ENCODE data around the gene POLA1. TPM values are rescaled to one million over a fixed set of nuclear protein-coding genes. Genes with fewer than 3 reads are reported as not detected.

The POLA1 gene
- total and polyA plus RNA-seq, 4 donors = 8.8 to 30.8 (median 14.9) TPM

- Histone ChIP-seq H3K4me1 (ENCODE audit: control insufficient read depth, insufficient read depth, low read length) (no peaks in the 10 kb centered on the region), H3K36me3 (ENCODE audit: control insufficient read depth, insufficient read depth, low read length) (no peaks in the 10 kb centered on the region), H3K4me3 (ENCODE audit: low read depth, low read length) (no peak overlapping the region), H3K9me3 (ENCODE audit: control insufficient read depth, insufficient read depth, low read length) (peaks cover 3% of the 10 kb centered on the region), H3K27me3 (ENCODE audit: control insufficient read depth, insufficient read depth, low read length) (no peaks in the 10 kb centered on the region), H3K27ac (ENCODE audit: low read depth, low read length) (no peak overlapping the region)
- no peak for DNase-seq (ENCODE audit: low read depth in 4 of 6, low spot score in 6 of 6)
- WGBS (ENCODE audit: insufficient coverage) = 73% methylated on average over 5 of the region's 7 CpGs
These were observed 10.8 kb upstream of the POLA1 start for GRCh38 chrX:24682739-24683432.

GRCh38 chrX:24684048-24684447 is 9.7 kb upstream of the POLA1 start:
- Histone ChIP-seq H3K4me1 (ENCODE audit: control insufficient read depth, insufficient read depth, low read length) (no peaks in the 10 kb centered on the region), H3K9me3 (ENCODE audit: control insufficient read depth, insufficient read depth, low read length) (peaks cover 3% of the 10 kb centered on the region), H3K27ac (ENCODE audit: low read depth, low read length) (no peak overlapping the region), H3K4me3 (ENCODE audit: low read depth, low read length) (no peak overlapping the region), H3K36me3 (ENCODE audit: control insufficient read depth, insufficient read depth, low read length) (no peaks in the 10 kb centered on the region), H3K27me3 (ENCODE audit: control insufficient read depth, insufficient read depth, low read length) (no peaks in the 10 kb centered on the region)
- DNase-seq (ENCODE audit: low read depth in 4 of 6, low spot score in 6 of 6) = no peak
- no CpG with 5 or more reads among the region's 2 CpGs for WGBS (ENCODE audit: insufficient coverage)

GRCh38 chrX:24692305-24692704 is 1.4 kb upstream of the POLA1 start:
- 70% methylated on average over 2 of the region's 4 CpGs for WGBS (ENCODE audit: insufficient coverage)
- Histone ChIP-seq H3K27ac (ENCODE audit: low read depth, low read length) (no peak overlapping the region), H3K36me3 (ENCODE audit: control insufficient read depth, insufficient read depth, low read length) (no peaks in the 10 kb centered on the region), H3K27me3 (ENCODE audit: control insufficient read depth, insufficient read depth, low read length) (no peaks in the 10 kb centered on the region), H3K4me3 (ENCODE audit: low read depth, low read length) (no peak overlapping the region), H3K4me1 (ENCODE audit: control insufficient read depth, insufficient read depth, low read length) (no peaks in the 10 kb centered on the region), H3K9me3 (ENCODE audit: control insufficient read depth, insufficient read depth, low read length) (no peaks in the 10 kb centered on the region)
- DNase-seq (ENCODE audit: low read depth in 4 of 6, low spot score in 6 of 6) = no peak

GRCh38 chrX:24694825-24695224 is 1.1 kb downstream of the POLA1 start:
- Histone ChIP-seq H3K27me3 (ENCODE audit: control insufficient read depth, insufficient read depth, low read length) (no peaks in the 10 kb centered on the region), H3K36me3 (ENCODE audit: control insufficient read depth, insufficient read depth, low read length) (no peaks in the 10 kb centered on the region), H3K27ac (ENCODE audit: low read depth, low read length) (no peak overlapping the region), H3K4me1 (ENCODE audit: control insufficient read depth, insufficient read depth, low read length) (no peaks in the 10 kb centered on the region), H3K4me3 (ENCODE audit: low read depth, low read length) (no peak overlapping the region), H3K9me3 (ENCODE audit: control insufficient read depth, insufficient read depth, low read length) (no peaks in the 10 kb centered on the region)
- DNase-seq (ENCODE audit: low read depth in 4 of 6, low spot score in 6 of 6) = no peak
- WGBS (ENCODE audit: insufficient coverage) = 67% methylated on average over 1 of the region's 6 CpGs

- no peaks in the 10 kb centered on the region for H3K4me1 ChIP-seq (ENCODE audit: control insufficient read depth, insufficient read depth, low read length)
- no peaks in the 10 kb centered on the region for H3K9me3 ChIP-seq (ENCODE audit: control insufficient read depth, insufficient read depth, low read length)
- no peak overlapping the region for H3K27ac ChIP-seq (ENCODE audit: low read depth, low read length)
- DNase-seq (ENCODE audit: low read depth in 4 of 6, low spot score in 6 of 6) = no peak
- WGBS (ENCODE audit: insufficient coverage) = 75% methylated on average over 6 of the region's 6 CpGs
- no peak overlapping the region for H3K4me3 ChIP-seq (ENCODE audit: low read depth, low read length)
- no peaks in the 10 kb centered on the region for H3K27me3 ChIP-seq (ENCODE audit: control insufficient read depth, insufficient read depth, low read length)
- no peaks in the 10 kb centered on the region for H3K36me3 ChIP-seq (ENCODE audit: control insufficient read depth, insufficient read depth, low read length)
These were observed 2.6 kb downstream of the POLA1 start for GRCh38 chrX:24696294-24696693.

GRCh38 chrX:24702362-24703184 is 8.9 kb downstream of the POLA1 start:
- no peak overlapping the region for H3K27ac ChIP-seq (ENCODE audit: low read depth, low read length)
- H3K27me3 ChIP-seq (ENCODE audit: control insufficient read depth, insufficient read depth, low read length) = no peaks in the 10 kb centered on the region
- WGBS (ENCODE audit: insufficient coverage) = 96% methylated on average over 3 of the region's 3 CpGs
- no peak for DNase-seq (ENCODE audit: low read depth in 4 of 6, low spot score in 6 of 6)
- no peaks in the 10 kb centered on the region for H3K36me3 ChIP-seq (ENCODE audit: control insufficient read depth, insufficient read depth, low read length)
- H3K4me1 ChIP-seq (ENCODE audit: control insufficient read depth, insufficient read depth, low read length) = no peaks in the 10 kb centered on the region
- no peaks in the 10 kb centered on the region for H3K9me3 ChIP-seq (ENCODE audit: control insufficient read depth, insufficient read depth, low read length)
- no peak overlapping the region for H3K4me3 ChIP-seq (ENCODE audit: low read depth, low read length)

GRCh38 chrX:24703185-24703494 is 9.4 kb downstream of the POLA1 start:
- Histone ChIP-seq H3K27me3 (ENCODE audit: control insufficient read depth, insufficient read depth, low read length) (no peaks in the 10 kb centered on the region), H3K4me1 (ENCODE audit: control insufficient read depth, insufficient read depth, low read length) (no peaks in the 10 kb centered on the region), H3K9me3 (ENCODE audit: control insufficient read depth, insufficient read depth, low read length) (no peaks in the 10 kb centered on the region), H3K27ac (ENCODE audit: low read depth, low read length) (no peak overlapping the region), H3K36me3 (ENCODE audit: control insufficient read depth, insufficient read depth, low read length) (no peaks in the 10 kb centered on the region), H3K4me3 (ENCODE audit: low read depth, low read length) (no peak overlapping the region)
- DNase-seq (ENCODE audit: low read depth in 4 of 6, low spot score in 6 of 6) = no peak
- 74% methylated on average over 5 of the region's 5 CpGs for WGBS (ENCODE audit: insufficient coverage)

GRCh38 chrX:24718771-24719170 is 25.1 kb downstream of the POLA1 start:
- Histone ChIP-seq H3K4me1 (ENCODE audit: control insufficient read depth, insufficient read depth, low read length) (no peaks in the 10 kb centered on the region), H3K27me3 (ENCODE audit: control insufficient read depth, insufficient read depth, low read length) (no peaks in the 10 kb centered on the region), H3K9me3 (ENCODE audit: control insufficient read depth, insufficient read depth, low read length) (no peaks in the 10 kb centered on the region), H3K27ac (ENCODE audit: low read depth, low read length) (no peak overlapping the region), H3K36me3 (ENCODE audit: control insufficient read depth, insufficient read depth, low read length) (no peaks in the 10 kb centered on the region), H3K4me3 (ENCODE audit: low read depth, low read length) (no peak overlapping the region)
- WGBS (ENCODE audit: insufficient coverage) = no CpG with 5 or more reads among the region's 4 CpGs
- no peak for DNase-seq (ENCODE audit: low read depth in 4 of 6, low spot score in 6 of 6)

GRCh38 chrX:24720036-24720435 is 26.3 kb downstream of the POLA1 start:
- 20% methylated on average over 1 of the region's 3 CpGs for WGBS (ENCODE audit: insufficient coverage)
- Histone ChIP-seq H3K4me3 (ENCODE audit: low read depth, low read length) (no peak overlapping the region), H3K4me1 (ENCODE audit: control insufficient read depth, insufficient read depth, low read length) (no peaks in the 10 kb centered on the region), H3K9me3 (ENCODE audit: control insufficient read depth, insufficient read depth, low read length) (no peaks in the 10 kb centered on the region), H3K27ac (ENCODE audit: low read depth, low read length) (no peak overlapping the region), H3K36me3 (ENCODE audit: control insufficient read depth, insufficient read depth, low read length) (no peaks in the 10 kb centered on the region), H3K27me3 (ENCODE audit: control insufficient read depth, insufficient read depth, low read length) (no peaks in the 10 kb centered on the region)
- no peak for DNase-seq (ENCODE audit: low read depth in 4 of 6, low spot score in 6 of 6)

- 63% methylated on average over 1 of the region's 3 CpGs for WGBS (ENCODE audit: insufficient coverage)
- H3K27ac ChIP-seq (ENCODE audit: low read depth, low read length) = no peak overlapping the region
- no peak for DNase-seq (ENCODE audit: low read depth in 4 of 6, low spot score in 6 of 6)
- no peaks in the 10 kb centered on the region for H3K4me1 ChIP-seq (ENCODE audit: control insufficient read depth, insufficient read depth, low read length)
- H3K36me3 ChIP-seq (ENCODE audit: control insufficient read depth, insufficient read depth, low read length) = no peaks in the 10 kb centered on the region
- no peaks in the 10 kb centered on the region for H3K9me3 ChIP-seq (ENCODE audit: control insufficient read depth, insufficient read depth, low read length)
- no peak overlapping the region for H3K4me3 ChIP-seq (ENCODE audit: low read depth, low read length)
- no peaks in the 10 kb centered on the region for H3K27me3 ChIP-seq (ENCODE audit: control insufficient read depth, insufficient read depth, low read length)
These were observed 34.8 kb downstream of the POLA1 start for GRCh38 chrX:24728530-24728929.

Measured in spinal cord (tissue), 10 donors.